Neural progenitor cell (in vitro differentiated cells): Measurements from ENCODE around the gene ZNF77. TPM values are rescaled to one million over a fixed set of nuclear protein-coding genes. Genes with fewer than 3 reads are reported as not detected.

Source experiments
- DNase-seq: peaks from one replicate; pipeline ENCODE4 v3.0.0-alpha.2; 2016; ENCODE audit warnings: low spot score
- H2AFZ ChIP-seq: fragments of 200-600 bp; sonication (generic); replicated peaks from 2 replicates; pipeline ENCODE4 v1.6.1; 2016; ENCODE audit warnings: antibody characterized with exemption
- H3F3A ChIP-seq: fragments of 200-600 bp; sonication (generic); 2 replicates; pipeline ENCODE4 v1.6.1; 2016; ENCODE audit warnings: antibody characterized with exemption, low read depth
- H3K27ac ChIP-seq: fragments of 200-600 bp; sonication (generic); 2 replicates; pipeline ENCODE4 v1.5.1; 2016; ENCODE audit warnings: mild to moderate bottlenecking
- H3K27me3 ChIP-seq: fragments of 200-600 bp; sonication (generic); 2 replicates; pipeline ENCODE4 v1.6.1; 2016; ENCODE audit warnings: mild to moderate bottlenecking, moderate library complexity
- H3K36me3 ChIP-seq: fragments of 200-600 bp; sonication (generic); 2 replicates; pipeline ENCODE4 v1.5.1; 2016
- H3K4me1 ChIP-seq: fragments of 200-600 bp; sonication (generic); 2 replicates; pipeline ENCODE4 v1.6.1; 2016; ENCODE audit warnings: mixed run types
- H3K4me2 ChIP-seq: fragments of 200-600 bp; sonication (generic); 2 replicates; pipeline ENCODE4 v1.6.1; 2016
- H3K4me3 ChIP-seq: fragments of 200-600 bp; sonication (generic); 2 replicates; pipeline ENCODE4 v1.5.1; 2016
- H3K79me2 ChIP-seq: fragments of 200-600 bp; sonication (generic); 2 replicates; pipeline ENCODE4 v1.6.1; 2016; ENCODE audit warnings: low read depth
- H3K9ac ChIP-seq: fragments of 200-600 bp; sonication (generic); 2 replicates; pipeline ENCODE4 v1.6.1; 2016
- H3K9me3 ChIP-seq: fragments of 200-600 bp; sonication (generic); 2 replicates; pipeline ENCODE4 v1.5.1; 2016; ENCODE audit warnings: low read depth
- H4K20me1 ChIP-seq: fragments of 200-600 bp; sonication (generic); 2 replicates; pipeline ENCODE4 v1.6.1; 2016; ENCODE audit warnings: low read depth
- H3K27ac Mint-ChIP-seq: 3 replicates; pipeline ENCODE4 v1.8.0; 2021; ENCODE audit warnings: mixed read lengths
- H3K27me3 Mint-ChIP-seq: 2 replicates; pipeline ENCODE4 v1.8.0; 2022; ENCODE audit warnings: low read depth, mild to moderate bottlenecking, inconsistent platforms, moderate library complexity, mixed read lengths; ENCODE audit not compliant: insufficient read depth
- H3K36me3 Mint-ChIP-seq: 3 replicates; pipeline ENCODE4 v1.8.0; 2021; ENCODE audit warnings: mixed read lengths
- H3K4me1 Mint-ChIP-seq: 3 replicates; pipeline ENCODE4 v1.8.0; 2021; ENCODE audit warnings: mixed read lengths
- H3K4me3 Mint-ChIP-seq: 3 replicates; pipeline ENCODE4 v1.8.0; 2021; ENCODE audit warnings: mild to moderate bottlenecking, moderate library complexity, mixed read lengths
- H3K9me3 Mint-ChIP-seq: 3 replicates; pipeline ENCODE4 v1.8.0; 2020; ENCODE audit warnings: mixed read lengths
- CTCF ChIP-seq: fragments of 200-600 bp; sonication (generic); IDR thresholded peaks from 2 replicates; pipeline ENCODE4 v1.5.1; 2017; ENCODE audit warnings: antibody characterized with exemption, mild to moderate bottlenecking
- EZH2 ChIP-seq: fragments of 200-600 bp; sonication (generic); IDR thresholded peaks from 2 replicates; pipeline ENCODE4 v1.6.1; 2017; ENCODE audit warnings: antibody characterized with exemption, mild to moderate bottlenecking, moderate library complexity
- EZH2phosphoT487 ChIP-seq: fragments of 200-600 bp; sonication (generic); IDR thresholded peaks from 2 replicates; pipeline ENCODE4 v1.6.1; 2017; ENCODE audit warnings: antibody characterized with exemption
- total RNA-seq: library from RNA; depleted of rRNA; stranded (reverse); fragments of >200 nt; gene quantifications from 2 replicates; pipeline ENCODE4 v1.2.3, GENCODE V29; 2015; ENCODE audit warnings: low replicate concordance

Gene ZNF77
- total RNA-seq, 1 donor from 2014 or later = 6.5 TPM

GRCh38 chr19:2973229-2973628 is 28.5 kb upstream of the ZNF77 start:
- Mint-ChIP-seq H3K4me1 (peaks cover 18% of the 10 kb centered on the region), H3K36me3 (no peaks in the 10 kb centered on the region), H3K27me3 (peaks cover 45% of the 10 kb centered on the region), H3K4me3 (peak overlapping the region; percentile 21), H3K27ac (no peak overlapping the region), H3K9me3 (no peaks in the 10 kb centered on the region)
- no peak overlapping the region for H3K9ac ChIP-seq
- peaks cover 11% of the 10 kb centered on the region for H3K4me1 ChIP-seq
- no peaks in the 10 kb centered on the region for H3K36me3 ChIP-seq
- H4K20me1 ChIP-seq = peaks cover 19% of the 10 kb centered on the region
- peaks cover 60% of the 10 kb centered on the region for H3K27me3 ChIP-seq
- no peak overlapping the region for H3K27ac ChIP-seq
- H3K4me2 ChIP-seq = no peak overlapping the region
- TF ChIP-seq CTCF (no peak), EZH2phosphoT487 (no peak), EZH2 (no peak)
- H2AFZ ChIP-seq = no peak overlapping the region
- peaks cover 7% of the 10 kb centered on the region for H3F3A ChIP-seq
- DNase-seq = no peak
- H3K79me2 ChIP-seq = no peaks in the 10 kb centered on the region
- no peaks in the 10 kb centered on the region for H3K9me3 ChIP-seq
- no peak overlapping the region for H3K4me3 ChIP-seq

- no peaks in the 10 kb centered on the region for H3K79me2 ChIP-seq
- H3F3A ChIP-seq = no peaks in the 10 kb centered on the region
- H3K4me1 Mint-ChIP-seq = peaks cover 5% of the 10 kb centered on the region
- H3K36me3 Mint-ChIP-seq = no peaks in the 10 kb centered on the region
- TF ChIP-seq EZH2phosphoT487 (no peak), CTCF (no peak), EZH2 (no peak)
- H3K27me3 Mint-ChIP-seq = peaks cover 30% of the 10 kb centered on the region
- H3K4me3 ChIP-seq = no peak overlapping the region
- no peak overlapping the region for H3K27ac ChIP-seq
- H3K36me3 ChIP-seq = no peaks in the 10 kb centered on the region
- H3K4me3 Mint-ChIP-seq = no peak overlapping the region
- peaks cover 33% of the 10 kb centered on the region for H3K27me3 ChIP-seq
- H3K4me1 ChIP-seq = no peaks in the 10 kb centered on the region
- DNase-seq = no peak
- H2AFZ ChIP-seq = no peak overlapping the region
- no peaks in the 10 kb centered on the region for H3K9me3 ChIP-seq
- H4K20me1 ChIP-seq = no peaks in the 10 kb centered on the region
- no peak overlapping the region for H3K27ac Mint-ChIP-seq
- H3K9me3 Mint-ChIP-seq = no peaks in the 10 kb centered on the region
- H3K9ac ChIP-seq = no peak overlapping the region
- H3K4me2 ChIP-seq = no peak overlapping the region
Observed at GRCh38 chr19:2970201-2970835, 25.5 kb upstream of the ZNF77 start.

GRCh38 chr19:2969104-2969504 is 24.3 kb upstream of the ZNF77 start:
- Histone ChIP-seq H3K9me3 (no peaks in the 10 kb centered on the region), H3K4me1 (no peaks in the 10 kb centered on the region), H3K36me3 (no peaks in the 10 kb centered on the region), H3F3A (no peaks in the 10 kb centered on the region), H3K79me2 (no peaks in the 10 kb centered on the region), H2AFZ (no peak overlapping the region), H3K4me3 (no peak overlapping the region), H4K20me1 (no peaks in the 10 kb centered on the region), H3K9ac (no peak overlapping the region), H3K4me2 (no peak overlapping the region), H3K27me3 (peaks cover 21% of the 10 kb centered on the region), H3K27ac (no peak overlapping the region)
- peaks cover 24% of the 10 kb centered on the region for H3K27me3 Mint-ChIP-seq
- H3K9me3 Mint-ChIP-seq = no peaks in the 10 kb centered on the region
- H3K27ac Mint-ChIP-seq = no peak overlapping the region
- TF ChIP-seq CTCF (no peak), EZH2phosphoT487 (no peak), EZH2 (no peak)
- H3K36me3 Mint-ChIP-seq = no peaks in the 10 kb centered on the region
- no peak for DNase-seq
- H3K4me1 Mint-ChIP-seq = no peaks in the 10 kb centered on the region
- H3K4me3 Mint-ChIP-seq = no peak overlapping the region
